Head of caudate nucleus (tissue), 42 donors: Measurements from ENCODE around the gene SPRY2.

Experiments
- DNase-seq, 42 donors: peaks; one replicate each; pipeline versions ENCODE4 v3.0.0 to v3.0.0-alpha.2; 2020 to 2021; ENCODE audit warnings: mixed read lengths in 7 of 42
- intact Hi-C: fragments of 100-400 bp; cut with DNase I; formaldehyde crosslinking; loops from one replicate; pipeline ENCODE4 v1.15.0; 2022

SPRY2 gene

DNA sequence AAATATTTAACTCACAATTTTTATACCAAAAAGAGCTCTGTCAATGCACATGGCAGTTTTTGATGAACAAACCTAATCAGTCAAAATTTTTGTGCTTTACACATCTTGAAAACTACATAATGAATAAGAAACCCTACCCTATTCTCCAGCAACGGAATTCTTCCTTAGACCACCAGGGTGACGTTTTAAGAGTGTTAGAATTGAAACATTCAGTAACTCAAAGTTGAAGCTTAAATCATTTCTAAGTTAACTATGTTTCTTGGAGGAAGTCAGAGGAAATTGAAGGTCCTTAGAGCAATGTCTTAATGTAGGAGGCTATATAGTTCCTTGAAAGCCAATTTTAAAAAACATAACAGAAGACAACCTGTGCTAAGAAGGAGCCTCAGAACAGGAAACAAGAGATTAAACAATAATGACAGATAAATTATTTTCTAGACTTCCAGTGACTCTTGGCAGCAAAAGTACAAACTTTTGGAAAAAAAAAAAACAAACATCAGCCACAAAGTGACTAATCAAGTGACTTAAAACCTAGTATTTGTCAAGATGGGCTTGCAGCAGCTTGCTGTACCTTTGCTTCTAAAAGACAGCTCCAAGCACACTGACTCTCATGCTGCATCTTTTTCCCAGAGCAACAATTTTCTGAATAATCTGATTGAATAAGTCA is 6.2 kb downstream of the SPRY2 start:
- no peak for DNase-seq
- intact Hi-C loops = no loop called here

DNA sequence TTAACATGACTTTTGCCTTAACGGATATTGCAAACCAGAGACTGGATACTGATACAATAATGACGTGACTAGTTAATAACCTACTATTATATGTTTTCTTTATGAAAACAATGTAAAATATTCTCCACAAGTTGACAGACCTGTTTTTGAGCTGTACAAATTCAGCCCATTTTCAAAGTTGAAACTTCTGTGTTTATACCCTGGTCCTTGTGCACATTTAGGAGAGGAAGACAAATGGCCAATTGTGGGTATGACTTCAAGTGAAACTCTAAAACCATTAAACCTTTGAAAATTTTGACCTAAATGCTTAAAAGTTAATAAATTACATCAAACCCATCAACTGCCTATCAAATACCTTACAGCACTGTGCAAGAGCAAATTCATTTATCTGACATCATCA is 8.9 kb downstream of the SPRY2 start:
- no peak for DNase-seq
- intact Hi-C loops = no loop called here

DNA sequence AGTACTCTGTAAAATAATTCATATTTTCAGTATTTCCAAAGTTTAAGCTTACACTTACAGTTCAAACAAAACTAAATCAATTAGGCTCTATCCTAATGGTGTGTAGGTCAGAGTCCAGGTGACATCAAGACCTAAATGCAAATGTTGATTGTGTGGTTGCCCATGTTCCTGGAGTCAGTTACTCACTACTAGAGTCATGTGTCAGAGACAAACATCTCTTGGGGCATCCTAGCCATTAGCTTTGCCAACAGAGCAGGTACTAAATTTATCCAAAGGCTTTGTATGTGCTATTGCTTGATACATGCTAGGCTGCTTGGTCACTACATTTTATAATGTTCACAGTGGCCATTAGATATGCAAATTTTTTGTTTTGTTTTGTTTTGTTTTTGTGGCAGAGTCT is 11.7 kb downstream of the SPRY2 start:
- intact Hi-C loops = no loop called here
- no peak for DNase-seq

DNA sequence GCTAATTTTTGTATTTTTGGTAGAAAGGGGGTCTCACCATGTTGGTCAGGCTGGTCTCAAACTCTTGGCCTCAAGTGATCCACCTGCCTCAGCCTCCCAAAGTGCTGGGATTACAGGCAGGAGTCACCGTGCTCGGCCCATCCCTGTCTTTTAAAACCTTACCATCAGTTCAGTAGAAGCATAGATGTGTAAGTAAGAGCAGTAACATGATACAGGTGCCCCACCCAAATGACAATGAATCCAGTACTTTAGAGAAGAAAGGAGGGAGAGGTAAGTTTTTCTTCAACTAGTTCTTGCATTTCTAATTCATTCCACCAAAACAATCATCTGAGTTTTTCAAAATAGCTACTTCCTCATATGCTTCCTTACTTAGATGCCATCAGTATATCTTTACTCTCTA is 21.9 kb downstream of the SPRY2 start:
- DNase-seq = no peak
- intact Hi-C loops = no loop called here

DNA sequence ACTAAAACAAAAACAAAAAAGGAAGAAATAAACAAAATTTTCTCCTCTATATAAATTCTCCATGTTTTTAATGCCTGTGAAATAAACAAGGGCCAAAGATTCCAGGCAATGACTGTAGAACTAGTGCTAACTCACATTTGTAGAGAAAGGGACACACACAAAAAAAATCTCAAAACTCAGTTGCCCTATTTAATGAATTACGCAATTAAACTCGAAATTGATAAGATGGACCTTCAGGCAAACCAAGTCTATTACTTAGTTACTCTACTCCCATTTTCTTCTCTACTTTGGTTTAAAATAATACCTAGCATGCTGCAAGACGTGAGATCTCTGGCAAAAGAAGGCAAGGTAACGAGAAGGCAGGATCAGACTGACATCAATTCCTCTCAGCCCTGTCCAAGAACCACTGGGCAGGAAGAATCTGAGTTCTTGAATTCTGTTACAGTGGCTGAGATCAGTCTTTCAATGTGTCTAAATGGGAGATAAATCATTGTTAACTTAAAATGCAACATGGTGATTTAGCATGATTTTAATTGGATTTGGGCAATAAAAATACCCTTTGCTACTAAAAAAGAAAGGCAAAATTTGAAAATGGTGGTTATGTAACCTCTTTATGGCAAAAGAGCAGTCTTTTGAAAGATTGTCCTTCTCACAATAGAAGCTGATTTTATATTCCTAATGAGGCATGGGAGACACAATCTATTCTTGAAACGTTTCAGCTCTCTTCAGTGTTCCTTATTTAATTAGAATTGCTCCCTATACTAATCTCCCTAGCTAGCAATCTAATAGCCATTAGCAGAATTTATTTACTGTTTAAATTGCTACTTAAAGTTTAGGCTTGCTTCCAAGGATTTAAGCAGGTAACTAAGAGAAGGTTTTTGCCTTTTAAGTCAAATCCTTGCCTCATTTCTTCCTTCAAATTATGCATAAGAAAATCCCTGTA is 25.9 kb downstream of the SPRY2 start:
- intact Hi-C loops = no loop called here
- DNase-seq = no peak

DNA sequence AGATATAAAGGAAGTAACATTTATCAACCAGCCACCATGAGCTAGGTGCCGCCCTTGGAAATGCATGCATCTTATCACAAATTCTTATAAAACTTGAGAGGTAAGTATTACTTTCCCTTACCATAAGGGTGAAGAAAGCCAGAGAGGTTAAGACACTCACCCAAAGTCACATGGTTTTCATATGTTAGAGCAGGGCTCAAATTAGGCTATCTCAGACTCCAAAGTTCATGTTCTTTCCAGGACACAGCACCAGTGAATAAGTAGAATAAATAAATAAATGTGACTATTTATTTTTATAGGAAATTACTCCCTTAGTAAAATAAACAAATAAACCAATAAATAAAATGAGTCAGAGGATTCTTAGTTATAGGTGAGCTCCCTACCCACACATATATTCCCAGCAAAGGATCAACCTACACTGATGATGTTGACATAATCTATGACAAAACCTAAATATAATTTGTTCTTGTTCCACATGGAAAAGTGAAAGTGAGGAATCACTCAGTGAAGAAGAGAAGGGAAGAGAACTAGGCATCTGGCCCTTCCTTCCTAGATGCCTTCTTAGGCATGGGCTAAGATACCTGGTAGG is 27.2 kb downstream of the SPRY2 start:
- intact Hi-C loops = no loop called here
- DNase-seq = no peak

DNA sequence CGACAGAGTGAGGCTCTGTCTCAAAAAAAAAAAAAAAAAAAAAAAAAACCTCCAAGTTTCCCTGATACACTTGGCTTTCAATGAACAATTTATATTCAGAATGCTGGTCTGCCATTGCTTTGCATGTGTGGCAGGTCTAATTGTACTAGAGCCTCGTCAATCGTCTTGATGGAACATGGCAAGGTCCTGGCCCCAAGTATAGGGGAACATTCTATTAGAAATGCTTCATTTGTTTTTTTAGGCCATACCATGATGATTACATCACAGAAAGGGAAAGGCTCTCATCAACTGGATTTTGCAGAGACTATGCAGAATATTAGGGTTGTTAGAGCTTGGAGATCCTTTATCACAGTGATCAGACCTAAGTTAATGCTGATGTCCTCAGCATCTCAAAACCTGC is 28.0 kb downstream of the SPRY2 start:
- intact Hi-C loops = no loop called here
- DNase-seq = no peak

DNA sequence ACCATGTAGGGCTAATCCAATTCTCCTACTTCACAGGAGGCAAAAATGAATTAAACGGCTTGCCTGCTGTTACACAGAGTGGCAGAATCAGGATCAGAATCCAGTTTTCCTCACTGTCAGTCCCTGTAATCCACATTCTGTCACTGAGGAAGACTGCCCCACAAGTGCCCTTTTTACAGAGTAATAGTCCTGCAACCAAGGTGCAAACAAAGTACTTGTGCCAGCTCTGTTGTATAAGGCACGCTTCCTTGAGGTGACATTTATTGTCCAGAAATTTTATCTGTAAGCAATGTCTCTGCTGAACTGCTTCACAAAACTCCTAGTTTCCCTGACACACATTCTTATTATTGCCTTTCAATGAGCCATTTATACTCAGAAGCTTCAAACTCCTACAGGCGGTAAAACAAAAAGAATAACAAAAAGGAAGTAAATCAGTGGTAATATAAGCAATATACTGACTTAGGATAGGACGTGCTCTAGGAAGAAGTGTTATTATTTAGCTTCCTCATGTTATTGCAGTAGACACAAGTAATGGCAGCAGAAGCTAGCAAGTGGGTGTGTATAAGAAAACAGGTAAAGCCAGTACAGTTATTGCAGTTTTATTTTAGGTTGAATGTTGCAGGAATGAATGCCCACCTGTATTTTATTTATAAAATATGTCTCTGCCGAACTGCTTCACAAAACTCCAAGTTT is 28.8 kb downstream of the SPRY2 start:
- intact Hi-C loops = no loop called here
- DNase-seq = no peak

DNA sequence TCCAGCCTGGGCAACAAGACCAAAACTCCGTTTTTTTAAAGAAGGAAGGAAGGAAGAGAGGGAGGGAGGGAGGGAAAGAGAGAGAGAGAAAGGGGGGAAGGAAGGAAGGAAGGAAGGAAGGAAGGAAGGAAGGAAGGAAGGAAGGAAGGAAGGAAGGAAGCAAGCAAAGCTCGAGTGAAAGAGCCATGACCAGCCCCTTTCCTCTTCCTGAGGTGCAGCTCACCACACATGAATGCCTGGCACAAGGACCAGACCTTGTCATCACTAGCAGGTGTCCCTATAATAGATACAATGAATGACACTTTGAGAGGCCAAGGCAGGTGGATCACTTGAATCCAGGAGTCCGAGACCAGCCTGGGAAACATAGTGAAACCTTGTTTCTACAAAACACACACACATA is 31.0 kb downstream of the SPRY2 start:
- intact Hi-C loops = no loop called here
- DNase-seq = no peak

DNA sequence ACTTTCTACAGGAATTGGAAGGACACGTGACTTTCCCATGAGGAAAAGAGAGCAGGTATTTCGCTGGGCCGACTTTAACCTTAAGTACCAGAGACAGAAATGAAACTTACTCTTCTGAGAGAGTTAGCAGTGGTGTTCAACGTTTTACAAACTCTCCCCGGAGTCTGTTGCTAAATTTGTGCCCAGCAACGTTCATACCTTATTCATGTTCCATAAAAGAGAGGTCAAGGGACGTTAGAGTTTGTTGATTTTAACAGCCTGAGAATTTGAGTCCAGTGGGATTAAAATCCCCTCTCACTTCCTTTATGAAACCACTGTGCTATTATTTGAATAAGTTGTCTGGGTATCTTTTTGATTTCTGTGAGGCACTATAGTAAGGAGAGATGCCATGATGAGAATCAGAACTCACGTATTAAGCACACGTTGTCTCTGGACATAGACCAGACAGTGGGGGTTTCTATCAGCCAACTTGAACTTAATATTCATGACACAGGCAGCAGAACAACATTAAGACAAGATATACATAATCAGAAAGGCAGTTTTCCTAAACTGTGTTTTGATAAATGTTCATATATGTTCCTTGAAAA is 33.4 kb downstream of the SPRY2 start:
- DNase-seq = no peak
- intact Hi-C loops = no loop called here

DNA sequence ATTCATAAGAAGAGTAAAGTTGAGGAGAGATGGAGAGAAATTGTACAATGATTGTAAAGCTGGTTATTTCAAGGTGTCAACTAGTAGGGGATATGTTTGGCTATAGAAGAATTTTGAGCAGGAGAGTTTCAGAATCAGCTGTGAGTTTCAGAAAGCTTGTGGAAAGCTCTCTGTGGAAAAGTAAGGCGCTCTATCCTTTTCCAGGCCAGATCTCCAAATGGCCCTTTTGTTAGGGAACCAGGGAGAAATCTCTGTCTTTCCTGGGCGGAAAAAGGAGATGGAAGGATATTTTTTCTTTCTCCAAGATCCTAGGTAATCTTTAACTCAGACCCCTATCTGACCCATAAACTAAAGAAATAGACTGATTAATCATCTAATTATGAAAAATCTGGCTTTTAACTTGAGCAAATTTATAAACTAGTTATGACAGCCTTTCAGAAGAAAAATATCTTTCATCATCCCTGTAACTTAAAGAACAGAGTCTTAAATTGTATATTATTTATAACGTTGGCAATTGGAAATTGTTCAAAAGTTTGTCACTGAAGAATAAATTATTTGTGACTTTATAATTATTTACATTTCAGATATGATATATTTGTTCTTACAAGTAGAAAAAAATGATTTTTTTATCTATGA is 34.5 kb downstream of the SPRY2 start:
- DNase-seq = no peak
- intact Hi-C loops = no loop called here

DNA sequence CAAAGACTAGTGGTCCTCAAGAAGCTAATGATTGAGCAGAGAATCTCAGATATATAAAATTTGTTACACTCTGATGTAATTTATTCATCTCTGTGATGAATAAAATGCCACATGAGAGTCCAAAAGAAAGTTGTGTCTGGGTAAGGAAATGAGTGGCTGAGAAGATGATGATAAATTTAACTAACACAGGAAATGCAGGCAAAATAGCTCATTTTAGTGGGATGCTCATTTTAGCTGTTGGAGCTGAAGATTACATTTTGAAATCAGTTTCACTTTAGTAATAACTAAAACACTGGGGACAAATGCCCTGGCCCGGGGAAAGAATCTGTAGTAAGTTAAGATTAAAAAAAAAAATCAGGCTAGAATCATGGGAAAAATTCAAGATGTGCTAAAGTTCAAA is 35.2 kb downstream of the SPRY2 start:
- intact Hi-C loops = no loop called here
- DNase-seq = no peak

DNA sequence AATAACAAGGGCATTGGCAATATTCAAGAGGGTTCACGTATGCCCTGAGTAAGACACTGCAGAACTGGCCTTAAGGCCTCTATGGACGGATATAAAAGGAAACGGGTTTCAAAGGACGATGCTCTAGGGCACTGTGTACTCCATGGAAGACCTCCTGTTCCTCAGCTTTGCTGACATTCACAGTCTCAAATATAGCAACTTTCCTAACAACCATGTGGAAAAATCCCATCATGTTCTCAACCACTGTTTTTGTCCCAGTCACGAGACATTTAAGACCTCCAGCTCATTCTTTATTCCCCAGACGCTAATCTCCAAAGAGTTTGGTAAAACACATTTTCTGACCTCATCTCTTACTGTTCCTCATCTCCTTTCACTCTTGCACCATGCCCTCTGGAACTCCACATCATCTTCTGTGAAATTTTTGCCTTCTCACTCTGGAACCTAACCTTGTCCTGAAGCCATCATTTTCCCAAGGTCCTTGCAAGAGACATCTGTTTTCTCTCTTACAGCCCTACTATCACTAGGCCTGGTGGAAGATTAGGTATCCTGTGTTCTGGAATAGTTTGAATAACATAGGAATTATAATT is 37.6 kb downstream of the SPRY2 start:
- no peak for DNase-seq
- intact Hi-C loops = no loop called here

DNA sequence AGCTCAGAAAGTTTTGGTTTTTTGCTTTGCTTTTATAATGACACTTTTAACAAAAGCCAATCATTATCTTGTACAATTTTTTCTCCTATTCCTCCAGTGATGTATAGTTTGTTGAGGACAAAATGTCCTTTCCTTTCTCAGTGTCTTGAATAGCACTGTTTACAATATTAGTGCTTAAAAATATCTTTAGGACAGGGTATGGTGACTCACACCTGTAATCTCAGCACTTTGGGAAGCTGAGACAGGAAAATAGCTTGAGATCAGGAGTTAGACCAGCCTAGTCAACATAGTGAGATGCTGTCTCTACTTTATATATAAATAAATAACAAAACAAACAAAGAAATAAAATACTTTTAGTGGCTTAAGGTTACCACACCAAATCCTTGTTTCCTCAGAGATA is 41.9 kb downstream of the SPRY2 start:
- intact Hi-C loops = no loop called here
- no peak for DNase-seq

DNA sequence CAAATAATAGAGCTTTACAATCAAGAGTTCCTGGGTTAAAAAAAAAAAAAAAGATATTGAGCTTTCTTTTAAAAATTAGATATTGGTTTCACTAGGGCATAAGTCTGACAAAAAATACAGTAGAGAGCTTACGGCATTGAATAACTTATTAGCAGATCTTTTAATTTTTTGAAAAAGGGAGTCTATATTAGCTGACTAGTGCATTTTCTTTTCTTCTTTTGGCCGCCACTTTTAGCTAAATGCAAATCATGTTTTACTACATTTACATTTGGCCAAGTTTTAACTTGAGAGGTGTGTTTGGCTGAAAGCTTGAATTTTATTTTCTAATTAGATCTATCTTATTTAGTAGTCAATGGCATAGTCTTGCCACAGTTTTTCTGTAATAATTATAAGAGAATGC is 43.4 kb downstream of the SPRY2 start:
- intact Hi-C loops = no loop called here
- DNase-seq = no peak

DNA sequence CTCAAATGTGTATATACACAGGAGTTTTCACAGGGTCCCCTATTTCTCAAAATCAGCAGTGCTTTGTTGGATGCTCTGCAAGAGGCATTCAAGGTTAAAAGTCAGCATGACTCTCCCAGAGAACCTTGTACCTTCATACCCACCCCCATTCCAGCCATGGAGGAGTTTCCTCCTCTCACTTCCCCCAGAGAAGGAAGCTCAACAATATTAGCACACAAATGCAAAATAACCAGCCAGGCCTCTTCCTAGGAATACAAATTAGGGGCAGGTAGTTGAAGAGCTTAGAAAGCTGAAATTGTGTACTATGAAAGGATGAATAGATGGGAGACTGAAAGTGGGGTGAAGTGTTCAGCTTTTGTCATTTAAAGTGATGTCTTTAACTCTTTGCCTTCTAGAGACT is 43.8 kb downstream of the SPRY2 start:
- DNase-seq = no peak
- intact Hi-C loops = no loop called here

DNA sequence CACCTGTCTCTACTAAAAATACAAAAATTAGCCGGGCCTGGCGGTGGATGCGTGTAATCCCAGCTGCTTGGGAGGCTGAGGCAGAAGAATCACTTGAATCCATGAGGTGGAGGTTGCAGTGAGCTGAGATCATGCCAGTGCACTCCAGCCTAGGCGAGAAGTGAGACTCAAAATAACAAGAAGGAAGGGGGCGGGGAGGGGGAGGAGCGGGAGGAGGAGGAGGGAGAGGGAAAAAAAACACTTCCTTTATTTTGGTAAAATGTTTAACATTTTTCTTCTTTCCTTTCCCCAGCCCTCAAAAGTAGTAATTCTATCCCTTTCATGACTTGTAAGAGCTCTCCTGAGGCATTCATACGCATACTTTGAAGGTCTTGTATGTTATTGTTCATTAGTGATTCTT is 44.3 kb downstream of the SPRY2 start:
- no peak for DNase-seq
- intact Hi-C loops = no loop called here

DNA sequence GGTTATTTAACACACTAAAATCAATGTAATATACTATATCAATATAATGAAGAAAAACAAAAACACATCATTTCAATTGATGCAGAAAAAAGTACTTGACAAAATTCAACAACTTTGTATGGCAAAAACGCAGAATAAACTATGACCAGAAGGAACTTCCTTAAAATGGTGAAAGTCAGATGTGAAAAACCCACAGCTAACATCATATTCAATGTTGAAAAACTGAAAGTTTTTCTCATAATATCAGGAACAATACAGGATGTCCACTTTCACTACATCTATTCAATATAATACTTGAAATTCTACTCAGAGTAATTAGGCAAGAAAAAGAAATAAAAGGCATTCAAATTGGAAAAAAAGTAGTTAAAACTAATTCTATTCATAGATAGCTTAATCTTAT is 50.3 kb downstream of the SPRY2 start:
- no peak for DNase-seq
- intact Hi-C loops = no loop called here
